Panc1 (cell line): ENCODE data around the gene GPR55. TPM values are rescaled to one million over a fixed set of nuclear protein-coding genes. Genes with fewer than 3 reads are reported as not detected.

ENCODE experiments used
- ATAC-seq: fragments of 200-7000 bp; cut with Tn5 transposase; 2 replicates; pipeline ENCODE4 v1.9.1; 2020; ENCODE audit warnings: mild to moderate bottlenecking, moderate library complexity
- BruUV-seq: library from RNA; stranded (reverse); fragments of 400-500 nt; replicated peaks from 2 replicates; lab custom pipeline; 2021; lab: Mats Ljungman, UMichigan
- CTCF ChIA-PET: fragments of 300-600 bp; sonication (Branson Sonifier 250); formaldehyde crosslinking; loops from one replicate; lab custom pipeline; 2022; ENCODE audit warnings: antibody characterized with exemption; lab: Charles Lee
- POLR2A ChIA-PET: fragments of 300-600 bp; sonication (Branson Sonifier 250); formaldehyde crosslinking; loops from one replicate; lab custom pipeline; 2022; ENCODE audit warnings: antibody characterized with exemption; lab: Charles Lee
- DNase-seq: peaks from one replicate; pipeline ENCODE4 v3.0.0-alpha.2; 2010; ENCODE audit warnings: low read depth, low spot score
- H3K27ac ChIP-seq: 2 replicates; pipeline ENCODE4 v1.5.1; 2011; ENCODE audit warnings: mild to moderate bottlenecking, low read length, inconsistent platforms
- H3K27me3 ChIP-seq: fragments of 200-500 bp; sonication (Bioruptor generic); 2 replicates; pipeline ENCODE4 v1.6.0; 2014; ENCODE audit warnings: low read length, inconsistent platforms; ENCODE audit not compliant: control insufficient read depth, insufficient read depth
- H3K36me3 ChIP-seq: fragments of 200-500 bp; sonication (Bioruptor generic); 2 replicates; pipeline ENCODE4 v1.5.1; 2014; ENCODE audit warnings: inconsistent platforms, mild to moderate bottlenecking, low read length, moderate library complexity; ENCODE audit not compliant: control insufficient read depth, insufficient read depth
- H3K4me1 ChIP-seq: 2 replicates; pipeline ENCODE4 v1.5.1; 2011; ENCODE audit warnings: inconsistent platforms, mild to moderate bottlenecking, low read length, moderate library complexity; ENCODE audit not compliant: control insufficient read depth, insufficient read depth
- H3K4me3 ChIP-seq, 2 experiments: 2 replicates each; pipeline ENCODE4 v1.5.1; 2011 to 2012; ENCODE audit warnings: low read depth in 2 of 2, low read length in 2 of 2, mild to moderate bottlenecking in 2 of 2, inconsistent platforms in 1 of 2, moderate library complexity in 1 of 2
- H3K9me3 ChIP-seq: fragments of 200-500 bp; sonication (Bioruptor generic); 2 replicates; pipeline ENCODE4 v1.5.1; 2014; ENCODE audit warnings: low read depth, mild to moderate bottlenecking, inconsistent platforms, low read length, moderate library complexity; ENCODE audit not compliant: control insufficient read depth, insufficient read depth
- POLR2AphosphoS5 ChIP-seq: IDR thresholded peaks from 2 replicates; pipeline ENCODE4 v1.6.1; 2012; ENCODE audit warnings: mild to moderate bottlenecking, low read depth, low read length, moderate library complexity
- SIN3A ChIP-seq: IDR thresholded peaks from 2 replicates; pipeline ENCODE4 v1.6.1; 2012; ENCODE audit warnings: low read depth, mild to moderate bottlenecking, low read length, moderate library complexity, borderline replicate concordance; ENCODE audit not compliant: insufficient read depth
- TCF7L2 ChIP-seq: IDR thresholded peaks from 2 replicates; pipeline ENCODE4 v1.6.1; 2011; ENCODE audit warnings: mild to moderate bottlenecking, low read depth, low read length, inconsistent platforms
- in situ Hi-C: cut with HindIII; loops from 2 replicates; pipeline ENCODE4 v1.10.0; 2016; ENCODE audit warnings: low sequenced_read_pairs, low pct_unique_long_range_greater_than_20kb
- intact Hi-C: fragments of 100-400 bp; cut with micrococcal nuclease; formaldehyde crosslinking; loops from one replicate; pipeline ENCODE4 v1.10.0; 2022; ENCODE audit not compliant: unreplicated experiment
- total RNA-seq: library from RNA; stranded (reverse); gene quantifications from one replicate; pipeline ENCODE4 v1.2.1, GENCODE V29; 2021; ENCODE audit not compliant: unreplicated experiment
- TF ChIP-seq, protein P1 (sequence below): fragments of 450-650 bp; IDR thresholded peaks from 2 replicates; pipeline ENCODE4 v1.5.1; 2017; ENCODE audit warnings: mild to moderate bottlenecking
- TF ChIP-seq, protein P2 (sequence below), 2 experiments: IDR thresholded peaks; 2 replicates each; pipeline ENCODE4 v1.6.1; 2011 to 2012; ENCODE audit warnings: low read depth in 2 of 2, control low read depth in 1 of 2, low read length in 1 of 2, mild to moderate bottlenecking in 1 of 2, moderate library complexity in 1 of 2; ENCODE audit not compliant: insufficient read depth in 1 of 2

Gene GPR55
- total RNA-seq, 1 experiment from 2014 or later = 0.08 TPM

DNA sequence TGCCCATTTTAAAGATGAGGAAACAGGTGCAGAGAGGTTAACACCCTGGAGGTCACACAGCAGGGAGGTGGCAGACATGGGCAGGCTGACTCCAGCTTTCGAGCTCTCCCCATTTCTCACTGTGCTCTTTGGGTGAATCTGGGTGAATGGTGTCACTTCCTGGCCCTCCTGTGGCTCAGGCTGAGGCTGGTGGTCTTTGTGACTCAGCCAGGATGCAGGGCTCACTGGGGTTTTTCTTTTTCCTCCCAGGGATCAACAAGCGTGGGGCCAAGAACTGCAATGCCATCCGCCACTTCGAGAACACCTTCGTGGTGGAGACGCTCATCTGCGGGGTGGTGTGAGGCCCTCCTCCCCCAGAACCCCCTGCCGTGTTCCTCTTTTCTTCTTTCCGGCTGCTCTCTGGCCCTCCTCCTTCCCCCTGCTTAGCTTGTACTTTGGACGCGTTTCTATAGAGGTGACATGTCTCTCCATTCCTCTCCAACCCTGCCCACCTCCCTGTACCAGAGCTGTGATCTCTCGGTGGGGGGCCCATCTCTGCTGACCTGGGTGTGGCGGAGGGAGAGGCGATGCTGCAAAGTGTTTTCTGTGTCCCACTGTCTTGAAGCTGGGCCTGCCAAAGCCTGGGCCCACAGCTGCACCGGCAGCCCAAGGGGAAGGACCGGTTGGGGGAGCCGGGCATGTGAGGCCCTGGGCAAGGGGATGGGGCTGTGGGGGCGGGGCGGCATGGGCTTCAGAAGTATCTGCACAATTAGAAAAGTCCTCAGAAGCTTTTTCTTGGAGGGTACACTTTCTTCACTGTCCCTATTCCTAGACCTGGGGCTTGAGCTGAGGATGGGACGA is 47.1 kb downstream of the GPR55 start:
- no peak overlapping the region for H3K4me3 ChIP-seq
- in situ Hi-C loops = loop anchor here (5.0 kb wide), 1 partner anchor 74 kb away; no protein-coding TSS in a partner anchor
- no peak overlapping the region for H3K27ac ChIP-seq
- ATAC-seq (no peak), DNase-seq (no peak)
- no TSS peak for BruUV-seq
- H3K4me1 ChIP-seq = no peaks in the 10 kb centered on the region
- intact Hi-C loops = no loop called here
- TF ChIP-seq TCF7L2 (no peak), POLR2AphosphoS5 (no peak), SIN3A (no peak)
- TF ChIP-seq, protein P1, sequence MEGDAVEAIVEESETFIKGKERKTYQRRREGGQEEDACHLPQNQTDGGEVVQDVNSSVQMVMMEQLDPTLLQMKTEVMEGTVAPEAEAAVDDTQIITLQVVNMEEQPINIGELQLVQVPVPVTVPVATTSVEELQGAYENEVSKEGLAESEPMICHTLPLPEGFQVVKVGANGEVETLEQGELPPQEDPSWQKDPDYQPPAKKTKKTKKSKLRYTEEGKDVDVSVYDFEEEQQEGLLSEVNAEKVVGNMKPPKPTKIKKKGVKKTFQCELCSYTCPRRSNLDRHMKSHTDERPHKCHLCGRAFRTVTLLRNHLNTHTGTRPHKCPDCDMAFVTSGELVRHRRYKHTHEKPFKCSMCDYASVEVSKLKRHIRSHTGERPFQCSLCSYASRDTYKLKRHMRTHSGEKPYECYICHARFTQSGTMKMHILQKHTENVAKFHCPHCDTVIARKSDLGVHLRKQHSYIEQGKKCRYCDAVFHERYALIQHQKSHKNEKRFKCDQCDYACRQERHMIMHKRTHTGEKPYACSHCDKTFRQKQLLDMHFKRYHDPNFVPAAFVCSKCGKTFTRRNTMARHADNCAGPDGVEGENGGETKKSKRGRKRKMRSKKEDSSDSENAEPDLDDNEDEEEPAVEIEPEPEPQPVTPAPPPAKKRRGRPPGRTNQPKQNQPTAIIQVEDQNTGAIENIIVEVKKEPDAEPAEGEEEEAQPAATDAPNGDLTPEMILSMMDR = no peak
- H3K36me3 ChIP-seq = no peaks in the 10 kb centered on the region
- H3K27me3 ChIP-seq = no peaks in the 10 kb centered on the region
- no peaks in the 10 kb centered on the region for H3K9me3 ChIP-seq
- POLR2A ChIA-PET = interaction anchor here (0.6 kb wide), 2 partner anchors 305 to 313 kb away, joined by 7 to 12 read pairs; no protein-coding TSS in a partner anchor
- CTCF ChIA-PET = no interaction called here

DNA sequence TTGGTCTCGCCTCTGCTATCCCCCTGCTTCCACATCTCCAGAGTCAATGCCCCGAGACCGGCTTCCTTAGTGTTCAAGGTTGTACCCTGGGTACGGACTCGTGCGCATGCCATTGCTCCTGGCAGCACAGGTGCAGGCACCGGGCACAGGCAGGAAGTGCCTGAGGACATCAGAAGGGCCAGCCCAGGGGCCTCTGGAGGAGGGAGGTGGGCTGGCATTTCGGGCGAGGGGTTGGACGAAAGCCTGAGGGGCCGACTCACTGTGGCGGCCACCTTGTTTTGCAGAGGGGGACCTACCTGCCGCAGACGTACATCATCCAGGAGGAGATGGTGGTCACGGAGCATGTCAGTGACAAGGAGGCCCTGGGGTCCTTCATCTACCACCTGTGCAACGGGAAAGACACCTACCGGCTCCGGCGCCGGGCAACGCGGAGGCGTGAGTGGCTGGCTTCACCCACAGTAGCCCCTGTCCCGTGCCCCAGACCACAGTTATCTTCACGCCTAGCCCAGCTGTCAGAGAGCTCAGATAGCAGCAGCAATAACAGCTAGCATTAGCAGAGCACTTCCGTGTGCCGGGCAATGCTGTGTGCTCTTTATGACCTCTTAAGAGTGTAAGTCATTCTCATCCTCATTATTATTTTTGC is 47.8 kb downstream of the GPR55 start:
- intact Hi-C loops = no loop called here
- Histone ChIP-seq H3K36me3 (no peaks in the 10 kb centered on the region), H3K4me1 (no peaks in the 10 kb centered on the region), H3K4me3 (no peak overlapping the region), H3K27me3 (no peaks in the 10 kb centered on the region), H3K9me3 (no peaks in the 10 kb centered on the region), H3K27ac (no peak overlapping the region)
- TF ChIP-seq, protein P2, sequence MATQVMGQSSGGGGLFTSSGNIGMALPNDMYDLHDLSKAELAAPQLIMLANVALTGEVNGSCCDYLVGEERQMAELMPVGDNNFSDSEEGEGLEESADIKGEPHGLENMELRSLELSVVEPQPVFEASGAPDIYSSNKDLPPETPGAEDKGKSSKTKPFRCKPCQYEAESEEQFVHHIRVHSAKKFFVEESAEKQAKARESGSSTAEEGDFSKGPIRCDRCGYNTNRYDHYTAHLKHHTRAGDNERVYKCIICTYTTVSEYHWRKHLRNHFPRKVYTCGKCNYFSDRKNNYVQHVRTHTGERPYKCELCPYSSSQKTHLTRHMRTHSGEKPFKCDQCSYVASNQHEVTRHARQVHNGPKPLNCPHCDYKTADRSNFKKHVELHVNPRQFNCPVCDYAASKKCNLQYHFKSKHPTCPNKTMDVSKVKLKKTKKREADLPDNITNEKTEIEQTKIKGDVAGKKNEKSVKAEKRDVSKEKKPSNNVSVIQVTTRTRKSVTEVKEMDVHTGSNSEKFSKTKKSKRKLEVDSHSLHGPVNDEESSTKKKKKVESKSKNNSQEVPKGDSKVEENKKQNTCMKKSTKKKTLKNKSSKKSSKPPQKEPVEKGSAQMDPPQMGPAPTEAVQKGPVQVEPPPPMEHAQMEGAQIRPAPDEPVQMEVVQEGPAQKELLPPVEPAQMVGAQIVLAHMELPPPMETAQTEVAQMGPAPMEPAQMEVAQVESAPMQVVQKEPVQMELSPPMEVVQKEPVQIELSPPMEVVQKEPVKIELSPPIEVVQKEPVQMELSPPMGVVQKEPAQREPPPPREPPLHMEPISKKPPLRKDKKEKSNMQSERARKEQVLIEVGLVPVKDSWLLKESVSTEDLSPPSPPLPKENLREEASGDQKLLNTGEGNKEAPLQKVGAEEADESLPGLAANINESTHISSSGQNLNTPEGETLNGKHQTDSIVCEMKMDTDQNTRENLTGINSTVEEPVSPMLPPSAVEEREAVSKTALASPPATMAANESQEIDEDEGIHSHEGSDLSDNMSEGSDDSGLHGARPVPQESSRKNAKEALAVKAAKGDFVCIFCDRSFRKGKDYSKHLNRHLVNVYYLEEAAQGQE (IDR thresholded peaks at IDR 0.05; ENCODE audit: insufficient read depth in 1 of 2, low read depth in 2 of 2, low read length in 1 of 2) = no peak
- TF ChIP-seq TCF7L2 (no peak), POLR2AphosphoS5 (no peak), SIN3A (no peak)
- TF ChIP-seq, protein P1 = no peak
- CTCF ChIA-PET = no interaction called here
- no peak for ATAC-seq
- BruUV-seq = no TSS peak
- DNase-seq = no peak
- in situ Hi-C loops = loop anchor here (5.0 kb wide), 1 partner anchor 75 kb away; no protein-coding TSS in a partner anchor
- POLR2A ChIA-PET = interaction anchor here (0.6 kb wide), 1 partner anchor 314 kb away, joined by 7 read pairs; no protein-coding TSS in a partner anchor
